RPMI7951 (cell line): Measurements from ENCODE around the gene WFDC10B. TPM values are rescaled to one million over a fixed set of nuclear protein-coding genes. Genes with fewer than 3 reads are reported as not detected.
"Not testable (repeated sequence)": the region's sequence is repeated elsewhere in the genome, so short reads cannot be mapped to it uniquely, and the experiment has no call there.

ENCODE experiments used
- DNase-seq: peaks from one replicate; pipeline ENCODE4 v3.0.0-alpha.2; 2012; ENCODE audit warnings: low read depth
- total RNA-seq: library from RNA; depleted of rRNA; stranded (reverse); fragments of >200 nt; shearing (Covaris generic); gene quantifications from 2 replicates; pipeline ENCODE4 v1.2.3, GENCODE V29; 2014; rRNA removed

The WFDC10B gene
- 0.88 and 3.5 TPM in 2 replicates for total RNA-seq

- DNase-seq = peak; percentile 83
Measured at GRCh38 chr20:45704969-45705637, at the start of gene WFDC10B. WFDC10B (minus strand) TSS chr20:45705019; CDS start chr20:45685992, 19,027 bp downstream.

- peak; percentile 81 for DNase-seq
Measured at GRCh38 chr20:45752746-45753145, 47.9 kb upstream of the WFDC10B start.

- no peak for DNase-seq
Measured at GRCh38 chr20:45751721-45752120, 46.9 kb upstream of the WFDC10B start.

- DNase-seq = no peak
Measured at GRCh38 chr20:45745015-45745414, 40.2 kb upstream of the WFDC10B start.

GRCh38 chr20:45742596-45742995 lies 37.8 kb upstream of the WFDC10B start:
- DNase-seq = no peak

GRCh38 chr20:45735988-45736387 lies 31.2 kb upstream of the WFDC10B start:
- no peak for DNase-seq

- no peak for DNase-seq
Measured at GRCh38 chr20:45735552-45735951, 30.7 kb upstream of the WFDC10B start.

GRCh38 chr20:45732199-45732598 lies 27.4 kb upstream of the WFDC10B start:
- DNase-seq = no peak

- peak; percentile 32 for DNase-seq
Measured at GRCh38 chr20:45727044-45727443, 22.2 kb upstream of the WFDC10B start.

GRCh38 chr20:45725134-45725533 lies 20.3 kb upstream of the WFDC10B start:
- peak; percentile 15 for DNase-seq

- DNase-seq = no peak
Measured at GRCh38 chr20:45722047-45722446, 17.2 kb upstream of the WFDC10B start, which contains the start of gene SPINT4. SPINT4 (plus strand) TSS chr20:45722347; CDS start chr20:45722368, 21 bp downstream.

- not testable (repeated sequence) for DNase-seq
Measured at GRCh38 chr20:45716141-45716688, 11.4 kb upstream of the WFDC10B start.

- DNase-seq = no peak
Measured at GRCh38 chr20:45701873-45702272, 2.9 kb downstream of the WFDC10B start, which contains the start of gene WFDC13. WFDC13 (plus strand) TSS chr20:45702038; CDS start chr20:45702124, 86 bp downstream.

GRCh38 chr20:45701104-45701503 lies 3.7 kb downstream of the WFDC10B start:
- no peak for DNase-seq

GRCh38 chr20:45695496-45695895 lies 9.3 kb downstream of the WFDC10B start:
- DNase-seq = no peak

- DNase-seq = not testable (repeated sequence)
Measured at GRCh38 chr20:45693346-45693745, 11.5 kb downstream of the WFDC10B start.

GRCh38 chr20:45685896-45686295 lies 18.9 kb downstream of the WFDC10B start:
- no peak for DNase-seq

GRCh38 chr20:45679650-45680049 lies 25.2 kb downstream of the WFDC10B start:
- DNase-seq = no peak

- no peak for DNase-seq
Measured at GRCh38 chr20:45672765-45673164, 32.1 kb downstream of the WFDC10B start.

- no peak for DNase-seq
Measured at GRCh38 chr20:45670139-45670538, 34.7 kb downstream of the WFDC10B start, which contains the start of gene WFDC11. WFDC11 (minus strand) TSS chr20:45670239; CDS start chr20:45650600, 19,639 bp downstream.

GRCh38 chr20:45657038-45657437 lies 47.8 kb downstream of the WFDC10B start:
- DNase-seq = not testable (repeated sequence)

- DNase-seq = not testable (repeated sequence)
Measured at GRCh38 chr20:45651726-45652125, 53.1 kb downstream of the WFDC10B start.

GRCh38 chr20:45649312-45649863 lies 55.4 kb downstream of the WFDC10B start:
- DNase-seq = no peak
